GM13977 (cell line): ENCODE results near the gene NTN4.

Experiments
- DNase-seq: peaks from one replicate; pipeline ENCODE4 v3.0.0; 2012; ENCODE audit warnings: low spot score
- in situ Hi-C: fragments of 300-500 bp; cut with MboI; formaldehyde crosslinking; loops from one replicate; pipeline ENCODE4 v1.12.0; 2022; ENCODE audit warnings: low sequenced_read_pairs, low pct_unique_long_range_greater_than_20kb, mixed read lengths, inconsistent platforms; ENCODE audit not compliant: unreplicated experiment
- TF ChIP-seq, protein P1 (sequence below): IDR thresholded peaks from 2 replicates; pipeline ENCODE4 v1.5.1; 2012; ENCODE audit warnings: mild to moderate bottlenecking, control low read depth; ENCODE audit not compliant: insufficient read depth; ENCODE audit errors: extremely low read depth, missing control alignments

The NTN4 gene

DNA sequence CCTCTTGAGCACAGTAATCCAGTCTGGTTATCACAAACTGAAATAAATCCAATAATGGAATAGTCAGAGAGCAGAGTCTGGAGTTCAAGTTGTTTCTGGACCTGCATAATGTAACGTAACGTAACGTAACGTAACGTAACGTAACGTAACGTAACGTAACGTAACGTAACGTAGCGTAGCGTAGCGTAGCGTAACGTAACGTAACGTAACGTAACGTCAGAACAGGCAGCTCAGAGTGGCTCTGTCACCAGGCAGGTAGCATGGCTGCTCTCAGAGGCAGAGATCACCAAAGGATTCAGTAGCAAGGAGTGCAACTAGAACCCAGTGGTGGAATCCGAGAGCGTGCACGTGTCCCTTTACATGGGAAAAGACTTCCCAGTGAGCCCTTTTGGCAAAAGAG, 153.6 kb downstream of the NTN4 start:
- no peak for DNase-seq
- in situ Hi-C loops: no loop called here
- TF ChIP-seq, protein P1, sequence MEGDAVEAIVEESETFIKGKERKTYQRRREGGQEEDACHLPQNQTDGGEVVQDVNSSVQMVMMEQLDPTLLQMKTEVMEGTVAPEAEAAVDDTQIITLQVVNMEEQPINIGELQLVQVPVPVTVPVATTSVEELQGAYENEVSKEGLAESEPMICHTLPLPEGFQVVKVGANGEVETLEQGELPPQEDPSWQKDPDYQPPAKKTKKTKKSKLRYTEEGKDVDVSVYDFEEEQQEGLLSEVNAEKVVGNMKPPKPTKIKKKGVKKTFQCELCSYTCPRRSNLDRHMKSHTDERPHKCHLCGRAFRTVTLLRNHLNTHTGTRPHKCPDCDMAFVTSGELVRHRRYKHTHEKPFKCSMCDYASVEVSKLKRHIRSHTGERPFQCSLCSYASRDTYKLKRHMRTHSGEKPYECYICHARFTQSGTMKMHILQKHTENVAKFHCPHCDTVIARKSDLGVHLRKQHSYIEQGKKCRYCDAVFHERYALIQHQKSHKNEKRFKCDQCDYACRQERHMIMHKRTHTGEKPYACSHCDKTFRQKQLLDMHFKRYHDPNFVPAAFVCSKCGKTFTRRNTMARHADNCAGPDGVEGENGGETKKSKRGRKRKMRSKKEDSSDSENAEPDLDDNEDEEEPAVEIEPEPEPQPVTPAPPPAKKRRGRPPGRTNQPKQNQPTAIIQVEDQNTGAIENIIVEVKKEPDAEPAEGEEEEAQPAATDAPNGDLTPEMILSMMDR: no peak

DNA sequence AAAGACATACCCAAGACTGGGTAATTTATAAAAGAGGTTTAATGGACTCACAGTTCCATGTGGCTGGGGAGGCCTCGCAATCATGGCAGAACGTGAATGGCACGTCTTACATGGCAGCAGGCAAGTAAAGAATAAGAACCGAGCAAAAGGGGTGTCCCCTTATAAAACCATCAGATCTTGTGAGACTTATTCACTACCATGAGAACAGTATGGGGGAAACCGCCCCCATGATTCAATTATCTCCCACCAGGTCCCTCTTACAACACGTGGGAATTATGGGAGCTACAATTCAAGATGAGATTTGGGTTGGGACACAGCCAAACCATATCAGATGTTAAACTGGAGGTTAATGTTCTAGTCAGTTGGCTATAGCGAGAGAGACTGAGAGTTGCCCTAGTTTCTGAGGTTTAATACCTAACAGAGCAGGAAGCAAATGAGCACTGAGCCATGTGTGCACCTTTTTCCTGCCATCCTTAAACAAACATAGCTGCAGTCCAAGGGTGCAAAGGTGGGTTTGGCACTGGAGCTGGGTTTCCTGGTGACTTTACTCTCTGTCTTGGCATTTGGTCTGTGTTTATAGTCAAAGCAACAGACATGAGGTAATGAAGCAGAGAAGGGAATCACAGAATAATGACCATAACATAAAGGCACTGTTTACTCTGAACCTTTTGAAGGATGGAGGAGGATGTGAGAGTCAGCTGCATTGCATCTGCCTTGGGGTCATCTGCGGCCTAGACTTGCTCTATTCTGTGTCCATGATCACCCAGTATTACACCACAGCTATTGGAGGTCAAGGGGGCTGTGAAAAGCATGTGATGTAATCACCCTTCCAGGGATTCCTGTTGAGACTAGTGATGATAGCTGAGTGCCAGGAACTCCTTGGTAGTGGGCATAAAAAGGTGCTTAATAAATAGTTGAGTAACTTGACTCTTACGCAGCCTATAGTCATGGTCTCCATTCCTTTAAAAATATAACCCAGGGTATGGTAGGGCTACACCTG, 155.6 kb downstream of the NTN4 start:
- in situ Hi-C loops: no loop called here
- TF ChIP-seq, protein P1: no peak
- DNase-seq: no peak

DNA sequence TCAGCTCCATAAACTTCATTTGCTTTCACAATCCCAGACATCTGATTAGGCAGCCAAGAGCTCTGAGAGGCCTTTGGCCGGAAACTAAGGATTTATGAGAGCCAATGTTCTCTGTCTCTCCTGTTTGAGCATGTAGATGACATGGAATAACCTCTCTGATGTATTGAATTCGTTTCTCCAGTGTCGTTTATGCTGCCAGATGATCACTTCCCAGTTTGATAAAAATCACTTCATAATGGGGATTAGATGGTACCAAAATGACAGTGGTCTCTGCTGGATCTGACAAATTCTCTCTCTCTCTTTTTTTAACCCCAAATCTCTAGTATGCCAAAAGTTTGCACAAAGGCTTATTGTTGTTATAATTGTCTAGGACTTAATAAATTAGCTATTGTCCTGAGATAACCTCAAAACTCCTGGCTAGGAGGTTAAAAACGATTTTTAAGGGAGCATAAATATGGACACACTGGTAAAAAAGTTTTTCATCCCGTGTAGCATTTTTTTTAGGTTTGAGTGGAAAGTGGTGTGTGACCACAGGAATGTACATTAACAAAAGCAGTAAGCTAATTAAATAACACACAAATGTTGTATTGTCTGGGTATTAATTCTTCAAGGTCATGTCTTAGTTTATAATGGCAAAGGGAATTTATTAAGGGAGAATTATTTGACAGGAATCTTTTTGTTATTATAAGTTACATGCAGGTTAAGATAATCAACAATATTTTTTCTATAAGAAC, 156.7 kb downstream of the NTN4 start:
- in situ Hi-C loops: no loop called here
- TF ChIP-seq, protein P1: no peak
- no peak for DNase-seq

DNA sequence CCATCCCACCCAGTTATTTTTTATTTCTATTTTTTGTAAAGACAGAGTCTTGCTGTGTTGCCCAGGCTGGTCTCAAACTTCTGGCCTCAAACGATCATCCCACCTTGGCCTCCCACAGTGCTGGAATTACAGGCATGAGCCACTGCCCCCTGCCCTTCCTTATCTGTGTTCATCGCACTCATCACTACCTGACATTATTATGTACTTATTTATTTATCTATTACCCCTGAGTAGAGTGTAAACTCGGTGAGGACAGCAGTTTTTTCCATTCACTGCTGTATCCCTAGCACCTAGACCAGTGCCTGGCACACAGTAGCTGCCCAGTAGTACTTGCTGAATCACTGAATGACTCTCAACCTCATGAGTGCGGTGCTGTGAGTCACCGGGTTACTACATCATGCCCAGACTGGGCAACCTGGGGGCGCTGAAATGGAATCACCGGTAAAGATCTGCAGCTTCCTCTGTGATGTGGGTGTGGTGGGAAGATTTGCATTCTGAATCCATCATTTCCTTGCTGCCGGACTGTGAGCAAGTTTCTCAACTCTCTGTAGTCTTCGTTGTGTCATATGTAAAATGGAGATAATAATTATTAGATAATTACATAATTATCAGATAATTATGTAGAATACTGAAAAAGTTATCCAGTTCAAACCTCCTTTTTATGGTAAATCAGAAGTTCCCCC, 157.4 kb downstream of the NTN4 start:
- no peak for DNase-seq
- in situ Hi-C loops: no loop called here
- TF ChIP-seq, protein P1: no peak

DNA sequence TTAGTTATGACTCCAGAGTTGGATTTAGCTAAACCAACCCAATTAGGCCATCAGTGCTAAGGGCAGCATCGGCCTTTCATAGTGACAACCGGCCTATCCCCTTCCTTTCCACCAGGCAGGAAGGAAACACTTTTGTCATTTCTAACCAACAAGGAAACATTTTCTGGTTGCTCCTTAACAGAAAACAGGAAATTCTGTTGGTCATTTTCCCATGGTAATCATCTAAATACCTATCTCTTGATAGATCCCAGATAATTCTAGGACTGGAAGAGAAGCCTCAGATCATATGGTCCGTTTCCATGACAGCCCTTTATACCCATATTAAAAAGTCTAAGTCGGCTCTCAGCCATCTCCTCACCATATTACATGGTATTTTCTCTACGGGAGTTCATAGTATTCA, 160.1 kb downstream of the NTN4 start:
- in situ Hi-C loops: no loop called here
- TF ChIP-seq, protein P1: no peak
- no peak for DNase-seq

GRCh38 chr12:95629392-95629791, 161.2 kb downstream of the NTN4 start:
- no peak for DNase-seq
- in situ Hi-C loops: no loop called here
- TF ChIP-seq, protein P1: no peak
